Liver (tissue), 9 donors: ENCODE data around the gene ME1. TPM values are rescaled to one million over a fixed set of nuclear protein-coding genes. Genes with fewer than 3 reads are reported as not detected.

Experiments used
- DNase-seq: peaks from one replicate; pipeline ENCODE4 v3.0.0-alpha.2; 2017; ENCODE audit warnings: low spot score
- H3K27ac ChIP-seq, 2 donors: one replicate each; pipeline ENCODE4 v1.7.0; 2013; ENCODE audit warnings: inconsistent platforms in 2 of 2, low read length in 2 of 2, control low read depth in 1 of 2, low read depth in 1 of 2, mild to moderate bottlenecking in 1 of 2
- H3K27me3 ChIP-seq, 4 donors: one replicate each; pipeline versions ENCODE4 v1.6.1 to v1.7.0; 2013; ENCODE audit warnings: low read length in 3 of 4, inconsistent platforms in 1 of 4, mild to moderate bottlenecking in 1 of 4, moderate library complexity in 1 of 4; ENCODE audit not compliant: control insufficient read depth in 4 of 4, insufficient read depth in 4 of 4
- H3K36me3 ChIP-seq, 4 donors: one replicate each; pipeline versions ENCODE4 v1.6.1 to v1.7.0; 2013; ENCODE audit warnings: low read length in 3 of 4, mild to moderate bottlenecking in 3 of 4, low read depth in 1 of 4, moderate library complexity in 1 of 4; ENCODE audit not compliant: control insufficient read depth in 4 of 4, insufficient read depth in 3 of 4
- H3K4me1 ChIP-seq, 4 donors: one replicate each; pipeline versions ENCODE4 v1.6.1 to v1.7.0; 2013; ENCODE audit warnings: low read length in 3 of 4, mild to moderate bottlenecking in 3 of 4, moderate library complexity in 1 of 4; ENCODE audit not compliant: control insufficient read depth in 4 of 4, insufficient read depth in 4 of 4
- H3K4me3 ChIP-seq, 3 donors: one replicate each; pipeline versions ENCODE4 v1.6.1 to v1.7.0; 2013; ENCODE audit warnings: low read length in 3 of 3, control low read depth in 1 of 3, low read depth in 1 of 3, mild to moderate bottlenecking in 1 of 3
- H3K9ac ChIP-seq, 2 donors: one replicate each; pipeline ENCODE4 v1.7.0; 2013; ENCODE audit warnings: low read length in 2 of 2, mild to moderate bottlenecking in 2 of 2, moderate library complexity in 2 of 2, control low read depth in 1 of 2, low read depth in 1 of 2
- H3K9me3 ChIP-seq, 4 donors: one replicate each; pipeline versions ENCODE4 v1.6.1 to v1.7.0; 2013; ENCODE audit warnings: low read length in 3 of 4; ENCODE audit not compliant: control insufficient read depth in 4 of 4
- FOXA1 ChIP-seq: IDR thresholded peaks from 2 replicates; pipeline ENCODE4 v1.6.1; 2016; ENCODE audit warnings: antibody characterized with exemption
- FOXA2 ChIP-seq: IDR thresholded peaks from 2 replicates; pipeline ENCODE4 v1.6.1; 2016; ENCODE audit warnings: antibody characterized with exemption
- GABPA ChIP-seq, 2 donors: IDR thresholded peaks in 1 of 2; conservative IDR thresholded peaks in 1 of 2; 2 replicates each; pipeline ENCODE4 v1.6.1; 2016; ENCODE audit warnings: antibody characterized with exemption in 2 of 2, mild to moderate bottlenecking in 1 of 2, moderate library complexity in 1 of 2
- HNF4A ChIP-seq, 2 donors: conservative IDR thresholded peaks; 2 replicates each; pipeline ENCODE4 v1.6.1; 2016; ENCODE audit warnings: antibody characterized with exemption in 2 of 2, mild to moderate bottlenecking in 2 of 2
- HNF4G ChIP-seq: IDR thresholded peaks from 2 replicates; pipeline ENCODE4 v1.6.1; 2016; ENCODE audit warnings: antibody characterized with exemption
- JUND ChIP-seq, 2 donors: IDR thresholded peaks; 2 replicates each; pipeline ENCODE4 v1.6.1; 2016; ENCODE audit warnings: antibody characterized with exemption in 2 of 2
- NR2F2 ChIP-seq: IDR thresholded peaks from 2 replicates; pipeline ENCODE4 v1.6.1; 2016; ENCODE audit warnings: antibody characterized with exemption
- RAD21 ChIP-seq, 2 donors: IDR thresholded peaks; 2 replicates each; pipeline ENCODE4 v1.6.1; 2016; ENCODE audit warnings: antibody characterized with exemption in 2 of 2, mild to moderate bottlenecking in 2 of 2
- RXRA ChIP-seq, 2 donors: IDR thresholded peaks; 2 replicates each; pipeline ENCODE4 v1.6.1; 2017 to 2018; ENCODE audit warnings: antibody characterized with exemption in 2 of 2, mild to moderate bottlenecking in 1 of 2
- SP1 ChIP-seq: IDR thresholded peaks from 2 replicates; pipeline ENCODE4 v1.6.1; 2018; ENCODE audit warnings: antibody characterized with exemption, mild to moderate bottlenecking
- TAF1 ChIP-seq: conservative IDR thresholded peaks from 2 replicates; pipeline ENCODE4 v1.6.1; 2016; ENCODE audit warnings: antibody characterized with exemption, mild to moderate bottlenecking
- WGBS: extraction: QIAGEN DNeasy Blood & Tissue Kit; methylation state at CpG from one replicate; pipeline ENCODE4 v1.1.7; 2013; 5-methylcytosine and 5-hydroxymethylcytosine counted together
- polyA plus RNA-seq, 2 donors: library from polyadenylated mRNA; stranded (reverse) in 1 of 2; unstranded in 1 of 2; fragments of 200-250 nt in 1 of 2; fragments of >200 nt in 1 of 2; fragmentation: Nextera tagmentation in 1 of 2; extraction: Ambion mirVana in 1 of 2; gene quantifications; one replicate each; pipeline versions ENCODE4 v1.2.1 to v1.2.3, GENCODE V29; 2013 to 2015
- total RNA-seq, 2 donors: library from RNA; depleted of rRNA; stranded (reverse); fragments of >200 nt; gene quantifications; one replicate each; pipeline ENCODE4 v1.2.3, GENCODE V29; 2014
- TF ChIP-seq, protein P1 (sequence below): IDR thresholded peaks from 2 replicates; pipeline ENCODE4 v1.6.1; 2016; ENCODE audit warnings: antibody characterized with exemption
- TF ChIP-seq, protein P2 (sequence below): IDR thresholded peaks from 2 replicates; pipeline ENCODE4 v1.6.1; 2016; ENCODE audit warnings: antibody characterized with exemption
- TF ChIP-seq, protein P3 (sequence below): IDR thresholded peaks from 2 replicates; pipeline ENCODE4 v1.6.1; 2016; ENCODE audit warnings: antibody characterized with exemption, mild to moderate bottlenecking
- TF ChIP-seq, protein P4 (sequence below): fragments of 150-350 bp; IDR thresholded peaks from 2 replicates; pipeline ENCODE4 v1.5.1; 2017; ENCODE audit warnings: improper control_type of control experiment, low read depth, low read length; ENCODE audit not compliant: missing input control
- TF ChIP-seq, protein P5 (sequence below): IDR thresholded peaks from 2 replicates; pipeline ENCODE4 v1.6.1; 2016; ENCODE audit warnings: antibody characterized with exemption
- donor health status: healthy.
- donor health status: healthy.
- donor health status: healthy.
- donor health status: healthy.
- donor health status: healthy.

Gene ME1
- total and polyA plus RNA-seq, 4 donors: 4.3 to 7.8 (median 5.5) TPM

DNA sequence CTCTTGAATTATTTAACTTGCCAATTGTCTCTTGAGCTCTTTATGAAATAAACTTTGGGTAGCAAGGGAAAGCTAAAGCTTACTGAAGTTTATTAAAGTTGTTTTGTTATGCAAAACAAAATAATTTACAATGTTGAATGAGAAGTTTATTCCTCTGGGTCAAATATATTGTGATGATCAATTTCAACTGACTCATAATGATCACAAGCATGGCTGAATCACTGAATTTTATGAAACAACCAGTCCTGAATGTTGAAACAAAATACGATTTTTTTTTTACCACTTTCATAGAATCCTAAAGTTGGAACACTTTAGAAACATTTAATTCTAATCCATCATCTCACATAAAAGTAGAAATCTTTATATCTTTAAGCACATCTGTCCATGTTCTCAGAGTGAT is 127.4 kb downstream of the ME1 start:
- no peaks in the 10 kb centered on the region for H3K4me1 ChIP-seq
- H3K9me3 ChIP-seq: no peaks in the 10 kb centered on the region
- no peaks in the 10 kb centered on the region for H3K36me3 ChIP-seq
- H3K9ac ChIP-seq: no peak overlapping the region
- WGBS: 67% methylated on average over 1 of the region's 1 CpG
- no peak overlapping the region for H3K4me3 ChIP-seq
- H3K27me3 ChIP-seq: no peaks in the 10 kb centered on the region
- DNase-seq: no peak
- no peak overlapping the region for H3K27ac ChIP-seq
- TF ChIP-seq TAF1: no peak
- TF ChIP-seq, protein P1, sequence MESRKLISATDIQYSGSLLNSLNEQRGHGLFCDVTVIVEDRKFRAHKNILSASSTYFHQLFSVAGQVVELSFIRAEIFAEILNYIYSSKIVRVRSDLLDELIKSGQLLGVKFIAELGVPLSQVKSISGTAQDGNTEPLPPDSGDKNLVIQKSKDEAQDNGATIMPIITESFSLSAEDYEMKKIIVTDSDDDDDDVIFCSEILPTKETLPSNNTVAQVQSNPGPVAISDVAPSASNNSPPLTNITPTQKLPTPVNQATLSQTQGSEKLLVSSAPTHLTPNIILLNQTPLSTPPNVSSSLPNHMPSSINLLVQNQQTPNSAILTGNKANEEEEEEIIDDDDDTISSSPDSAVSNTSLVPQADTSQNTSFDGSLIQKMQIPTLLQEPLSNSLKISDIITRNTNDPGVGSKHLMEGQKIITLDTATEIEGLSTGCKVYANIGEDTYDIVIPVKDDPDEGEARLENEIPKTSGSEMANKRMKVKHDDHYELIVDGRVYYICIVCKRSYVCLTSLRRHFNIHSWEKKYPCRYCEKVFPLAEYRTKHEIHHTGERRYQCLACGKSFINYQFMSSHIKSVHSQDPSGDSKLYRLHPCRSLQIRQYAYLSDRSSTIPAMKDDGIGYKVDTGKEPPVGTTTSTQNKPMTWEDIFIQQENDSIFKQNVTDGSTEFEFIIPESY: no peak
- TF ChIP-seq FOXA2: no peak
- TF ChIP-seq, protein P2, sequence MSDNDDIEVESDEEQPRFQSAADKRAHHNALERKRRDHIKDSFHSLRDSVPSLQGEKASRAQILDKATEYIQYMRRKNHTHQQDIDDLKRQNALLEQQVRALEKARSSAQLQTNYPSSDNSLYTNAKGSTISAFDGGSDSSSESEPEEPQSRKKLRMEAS: no peak
- TF ChIP-seq RAD21 (IDR thresholded peaks at IDR 0.05): no peak
- TF ChIP-seq JUND (IDR thresholded peaks at IDR 0.05): no peak
- TF ChIP-seq RXRA (IDR thresholded peaks at IDR 0.05): no peak
- TF ChIP-seq GABPA (IDR thresholded peaks at IDR 0.05 in 1 of 2, conservative IDR thresholded peaks at IDR 0.05 in 1 of 2): no peak
- TF ChIP-seq, protein P3, sequence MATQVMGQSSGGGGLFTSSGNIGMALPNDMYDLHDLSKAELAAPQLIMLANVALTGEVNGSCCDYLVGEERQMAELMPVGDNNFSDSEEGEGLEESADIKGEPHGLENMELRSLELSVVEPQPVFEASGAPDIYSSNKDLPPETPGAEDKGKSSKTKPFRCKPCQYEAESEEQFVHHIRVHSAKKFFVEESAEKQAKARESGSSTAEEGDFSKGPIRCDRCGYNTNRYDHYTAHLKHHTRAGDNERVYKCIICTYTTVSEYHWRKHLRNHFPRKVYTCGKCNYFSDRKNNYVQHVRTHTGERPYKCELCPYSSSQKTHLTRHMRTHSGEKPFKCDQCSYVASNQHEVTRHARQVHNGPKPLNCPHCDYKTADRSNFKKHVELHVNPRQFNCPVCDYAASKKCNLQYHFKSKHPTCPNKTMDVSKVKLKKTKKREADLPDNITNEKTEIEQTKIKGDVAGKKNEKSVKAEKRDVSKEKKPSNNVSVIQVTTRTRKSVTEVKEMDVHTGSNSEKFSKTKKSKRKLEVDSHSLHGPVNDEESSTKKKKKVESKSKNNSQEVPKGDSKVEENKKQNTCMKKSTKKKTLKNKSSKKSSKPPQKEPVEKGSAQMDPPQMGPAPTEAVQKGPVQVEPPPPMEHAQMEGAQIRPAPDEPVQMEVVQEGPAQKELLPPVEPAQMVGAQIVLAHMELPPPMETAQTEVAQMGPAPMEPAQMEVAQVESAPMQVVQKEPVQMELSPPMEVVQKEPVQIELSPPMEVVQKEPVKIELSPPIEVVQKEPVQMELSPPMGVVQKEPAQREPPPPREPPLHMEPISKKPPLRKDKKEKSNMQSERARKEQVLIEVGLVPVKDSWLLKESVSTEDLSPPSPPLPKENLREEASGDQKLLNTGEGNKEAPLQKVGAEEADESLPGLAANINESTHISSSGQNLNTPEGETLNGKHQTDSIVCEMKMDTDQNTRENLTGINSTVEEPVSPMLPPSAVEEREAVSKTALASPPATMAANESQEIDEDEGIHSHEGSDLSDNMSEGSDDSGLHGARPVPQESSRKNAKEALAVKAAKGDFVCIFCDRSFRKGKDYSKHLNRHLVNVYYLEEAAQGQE: no peak
- TF ChIP-seq, protein P4, sequence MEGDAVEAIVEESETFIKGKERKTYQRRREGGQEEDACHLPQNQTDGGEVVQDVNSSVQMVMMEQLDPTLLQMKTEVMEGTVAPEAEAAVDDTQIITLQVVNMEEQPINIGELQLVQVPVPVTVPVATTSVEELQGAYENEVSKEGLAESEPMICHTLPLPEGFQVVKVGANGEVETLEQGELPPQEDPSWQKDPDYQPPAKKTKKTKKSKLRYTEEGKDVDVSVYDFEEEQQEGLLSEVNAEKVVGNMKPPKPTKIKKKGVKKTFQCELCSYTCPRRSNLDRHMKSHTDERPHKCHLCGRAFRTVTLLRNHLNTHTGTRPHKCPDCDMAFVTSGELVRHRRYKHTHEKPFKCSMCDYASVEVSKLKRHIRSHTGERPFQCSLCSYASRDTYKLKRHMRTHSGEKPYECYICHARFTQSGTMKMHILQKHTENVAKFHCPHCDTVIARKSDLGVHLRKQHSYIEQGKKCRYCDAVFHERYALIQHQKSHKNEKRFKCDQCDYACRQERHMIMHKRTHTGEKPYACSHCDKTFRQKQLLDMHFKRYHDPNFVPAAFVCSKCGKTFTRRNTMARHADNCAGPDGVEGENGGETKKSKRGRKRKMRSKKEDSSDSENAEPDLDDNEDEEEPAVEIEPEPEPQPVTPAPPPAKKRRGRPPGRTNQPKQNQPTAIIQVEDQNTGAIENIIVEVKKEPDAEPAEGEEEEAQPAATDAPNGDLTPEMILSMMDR: no peak
- TF ChIP-seq, protein P5, sequence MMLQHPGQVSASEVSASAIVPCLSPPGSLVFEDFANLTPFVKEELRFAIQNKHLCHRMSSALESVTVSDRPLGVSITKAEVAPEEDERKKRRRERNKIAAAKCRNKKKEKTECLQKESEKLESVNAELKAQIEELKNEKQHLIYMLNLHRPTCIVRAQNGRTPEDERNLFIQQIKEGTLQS: no peak

DNA sequence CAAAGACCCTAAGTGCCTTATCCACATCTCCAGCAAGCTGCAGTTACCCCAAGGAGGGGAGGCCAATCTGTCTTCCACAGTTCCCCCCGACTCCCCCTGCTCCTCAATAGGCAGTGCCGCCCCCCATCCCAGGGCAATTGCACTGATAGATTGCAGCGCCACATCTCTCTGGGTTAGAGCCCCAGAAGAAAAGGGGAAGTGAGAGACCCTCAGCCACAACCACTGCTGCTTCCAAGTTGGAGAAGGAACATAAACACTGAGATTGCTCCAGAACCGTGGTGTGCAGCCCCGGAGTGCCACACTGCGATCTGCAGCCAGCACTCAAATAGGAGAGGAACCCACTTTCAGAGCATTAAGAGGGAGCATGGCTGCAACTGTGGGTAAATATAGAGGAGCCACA is 136.2 kb downstream of the ME1 start:
- TF ChIP-seq HNF4A (conservative IDR thresholded peaks at IDR 0.05) (no peak), SP1 (no peak), RXRA (IDR thresholded peaks at IDR 0.05) (no peak), GABPA (IDR thresholded peaks at IDR 0.05 in 1 of 2, conservative IDR thresholded peaks at IDR 0.05 in 1 of 2) (no peak), HNF4G (no peak), NR2F2 (no peak), JUND (IDR thresholded peaks at IDR 0.05) (no peak), FOXA1 (no peak), TAF1 (no peak)
- TF ChIP-seq, protein P4: no peak
- TF ChIP-seq, protein P3: no peak
- TF ChIP-seq, protein P5: no peak
- WGBS: 93% methylated on average over 6 of the region's 6 CpGs

More for the DNA sequence above, 136.2 kb downstream of the ME1 start:
- no peak for DNase-seq
- Histone ChIP-seq H3K27ac (no peak overlapping the region), H3K9me3 (no peaks in the 10 kb centered on the region), H3K36me3 (no peaks in the 10 kb centered on the region), H3K27me3 (no peaks in the 10 kb centered on the region), H3K4me3 (no peak overlapping the region), H3K4me1 (no peaks in the 10 kb centered on the region), H3K9ac (no peak overlapping the region)
